IMR-90 (cell line): ENCODE data around the gene SEPHS2. TPM values are rescaled to one million over a fixed set of nuclear protein-coding genes. Genes with fewer than 3 reads are reported as not detected.

Experiments
- ATAC-seq: fragments of 200-7000 bp; cut with Tn5 transposase; 2 replicates; pipeline ENCODE4 v1.9.1; 2020; ENCODE audit warnings: low read depth, mild to moderate bottlenecking, moderate library complexity
- BruUV-seq: library from RNA; stranded (reverse); fragments of 400-500 nt; replicated peaks from 2 replicates; lab custom pipeline; 2021; lab: Mats Ljungman, UMichigan
- CTCF ChIA-PET: fragments of 300-600 bp; formaldehyde crosslinking; extraction: SDS; loops from one replicate; lab custom pipeline; 2021; ENCODE audit warnings: antibody characterized with exemption; lab: Yijun Ruan, JAX
- POLR2A ChIA-PET: fragments of 300-600 bp; sonication (Branson Sonifier 250); formaldehyde crosslinking; loops from one replicate; lab custom pipeline; 2022; ENCODE audit warnings: antibody characterized with exemption; ENCODE audit not compliant: unreplicated experiment; lab: Charles Lee
- DNase-seq: peaks from one replicate; pipeline ENCODE4 v3.0.0; 2013
- H2AFZ ChIP-seq: replicated peaks from 2 replicates; pipeline ENCODE3; 2013; ENCODE audit warnings: low read length, mild to moderate bottlenecking; ENCODE audit not compliant: poor library complexity
- H2AK5ac ChIP-seq: 2 replicates; pipeline ENCODE4 v1.6.1; 2013; ENCODE audit warnings: low read depth, low read length, inconsistent platforms
- H2AK9ac ChIP-seq: replicated peaks from 2 replicates; pipeline ENCODE3; 2013; ENCODE audit warnings: mild to moderate bottlenecking, low read depth, low read length, moderate library complexity; ENCODE audit not compliant: poor library complexity
- H2BK120ac ChIP-seq: 2 replicates; pipeline ENCODE4 v1.6.1; 2013; ENCODE audit warnings: low read depth, low read length, inconsistent platforms
- H2BK15ac ChIP-seq: 3 replicates; pipeline ENCODE4 v1.6.1; 2013; ENCODE audit warnings: low read depth, low read length, inconsistent platforms
- H2BK20ac ChIP-seq: 2 replicates; pipeline ENCODE4 v1.6.1; 2013; ENCODE audit warnings: low read depth, mild to moderate bottlenecking, inconsistent platforms, low read length, moderate library complexity
- H2BK5ac ChIP-seq: 2 replicates; pipeline ENCODE4 v1.6.1; 2013; ENCODE audit warnings: mild to moderate bottlenecking, low read depth, low read length, inconsistent platforms; ENCODE audit not compliant: poor library complexity, severe bottlenecking
- H3K14ac ChIP-seq: replicated peaks from 2 replicates; pipeline ENCODE4 v1.6.1; 2013; ENCODE audit warnings: low read depth, low read length, inconsistent platforms
- H3K18ac ChIP-seq: 2 replicates; pipeline ENCODE4 v1.6.1; 2013; ENCODE audit warnings: low read depth, low read length, control low read depth
- H3K23ac ChIP-seq: 2 replicates; pipeline ENCODE4 v1.6.1; 2013; ENCODE audit warnings: low read depth, low read length, inconsistent platforms
- H3K27ac ChIP-seq: 2 replicates; pipeline ENCODE4 v1.5.1; 2013; ENCODE audit warnings: mild to moderate bottlenecking, control low read depth, low read length; ENCODE audit not compliant: insufficient read depth
- H3K27me3 ChIP-seq: 2 replicates; pipeline ENCODE4 v1.6.1; 2013; ENCODE audit warnings: low read length; ENCODE audit not compliant: control insufficient read depth, insufficient read depth
- H3K36me3 ChIP-seq: 2 replicates; pipeline ENCODE4 v1.6.1; 2013; ENCODE audit warnings: low read length, mixed read lengths; ENCODE audit not compliant: control insufficient read depth, insufficient read depth
- H3K4ac ChIP-seq: 2 replicates; pipeline ENCODE4 v1.6.1; 2013; ENCODE audit warnings: low read depth, low read length, inconsistent platforms
- H3K4me1 ChIP-seq: 2 replicates; pipeline ENCODE4 v1.6.1; 2013; ENCODE audit warnings: low read length, mixed read lengths; ENCODE audit not compliant: control insufficient read depth, insufficient read depth
- H3K4me2 ChIP-seq: 2 replicates; pipeline ENCODE4 v1.6.1; 2013; ENCODE audit warnings: low read depth, mild to moderate bottlenecking, control low read depth, low read length, moderate library complexity
- H3K4me3 ChIP-seq: 2 replicates; pipeline ENCODE4 v1.5.1; 2013; ENCODE audit warnings: low read depth, mild to moderate bottlenecking, control low read depth, low read length, moderate library complexity; ENCODE audit not compliant: insufficient read depth
- H3K56ac ChIP-seq: 2 replicates; pipeline ENCODE4 v1.6.1; 2013; ENCODE audit warnings: low read length, inconsistent platforms; ENCODE audit not compliant: insufficient read depth; ENCODE audit errors: extremely low read depth
- H3K79me1 ChIP-seq, 2 experiments: 2 replicates each; pipeline ENCODE4 v1.6.1; 2013; ENCODE audit warnings: low read length in 2 of 2, inconsistent platforms in 1 of 2, low read depth in 1 of 2
- H3K9ac ChIP-seq: 2 replicates; pipeline ENCODE4 v1.6.1; 2013; ENCODE audit warnings: low read depth, low read length, control low read depth
- H3K9me1 ChIP-seq: 2 replicates; pipeline ENCODE4 v1.6.1; 2013; ENCODE audit warnings: low read length, inconsistent platforms; ENCODE audit not compliant: insufficient read depth
- H3K9me3 ChIP-seq: 2 replicates; pipeline ENCODE4 v1.6.1; 2013; ENCODE audit warnings: low read length; ENCODE audit not compliant: control insufficient read depth, insufficient read depth
- H4K20me1 ChIP-seq: 2 replicates; pipeline ENCODE4 v1.6.1; 2013; ENCODE audit warnings: low read length, inconsistent platforms; ENCODE audit not compliant: insufficient read depth
- H4K5ac ChIP-seq: 2 replicates; pipeline ENCODE4 v1.6.1; 2013; ENCODE audit warnings: mild to moderate bottlenecking, low read depth, low read length, control low read depth
- H4K8ac ChIP-seq, 2 experiments: 2 replicates each; pipeline ENCODE4 v1.6.1; 2013; ENCODE audit warnings: low read depth in 2 of 2, low read length in 2 of 2, control low read depth in 1 of 2, inconsistent platforms in 1 of 2
- H4K91ac ChIP-seq: 2 replicates; pipeline ENCODE4 v1.6.1; 2013; ENCODE audit warnings: low read depth, low read length, inconsistent platforms; ENCODE audit not compliant: insufficient read depth
- CHD1 ChIP-seq: IDR thresholded peaks from 2 replicates; pipeline ENCODE4 v1.6.1; 2012; ENCODE audit warnings: low read depth, low read length, improper control_type of control experiment
- RFX5 ChIP-seq: IDR thresholded peaks from 2 replicates; pipeline ENCODE4 v1.8.0; 2012; ENCODE audit warnings: low read depth, mild to moderate bottlenecking, low read length, moderate library complexity
- WGBS, 2 experiments: methylation state at CpG; one replicate each; pipeline versions ENCODE4 v1.1.5 to v1.1.7; 2013; ENCODE audit warnings: missing lambda C conversion rate in 2 of 2; ENCODE audit not compliant: insufficient read length in 1 of 2; ENCODE audit errors: extremely low coverage in 2 of 2; 5-methylcytosine and 5-hydroxymethylcytosine counted together
- dilution Hi-C: fragments of 300-500 bp; cut with HindIII; formaldehyde crosslinking; loops from one replicate; pipeline ENCODE4 v1.14.3; 2018; ENCODE audit warnings: low sequenced_read_pairs; ENCODE audit not compliant: unreplicated experiment
- in situ Hi-C: fragments of 300-500 bp; cut with MboI; formaldehyde crosslinking; loops from 3 replicates; pipeline ENCODE4 v1.14.3; 2019; ENCODE audit warnings: low sequenced_read_pairs, inconsistent platforms, mixed read lengths
- intact Hi-C: fragments of 100-400 bp; cut with micrococcal nuclease; formaldehyde crosslinking; loops from 2 replicates; pipeline ENCODE4 v1.10.0; 2022
- polyA plus RNA-seq, 3 experiments: library from polyadenylated mRNA; depleted of rRNA; stranded (reverse); fragments of >200 nt; gene quantifications; 2 replicates each; pipeline ENCODE4 v1.2.3, GENCODE V29; 2012; ENCODE audit warnings: low replicate concordance in 1 of 3
- total RNA-seq: library from RNA; depleted of rRNA; stranded (reverse); fragments of >200 nt; gene quantifications from 2 replicates; pipeline ENCODE4 v1.2.3, GENCODE V29; 2012

Gene SEPHS2
- total and polyA plus RNA-seq, 2 of the 4 experiments (the other 2 are of a cell fraction) = 10.4 to 31.4 TPM

DNA sequence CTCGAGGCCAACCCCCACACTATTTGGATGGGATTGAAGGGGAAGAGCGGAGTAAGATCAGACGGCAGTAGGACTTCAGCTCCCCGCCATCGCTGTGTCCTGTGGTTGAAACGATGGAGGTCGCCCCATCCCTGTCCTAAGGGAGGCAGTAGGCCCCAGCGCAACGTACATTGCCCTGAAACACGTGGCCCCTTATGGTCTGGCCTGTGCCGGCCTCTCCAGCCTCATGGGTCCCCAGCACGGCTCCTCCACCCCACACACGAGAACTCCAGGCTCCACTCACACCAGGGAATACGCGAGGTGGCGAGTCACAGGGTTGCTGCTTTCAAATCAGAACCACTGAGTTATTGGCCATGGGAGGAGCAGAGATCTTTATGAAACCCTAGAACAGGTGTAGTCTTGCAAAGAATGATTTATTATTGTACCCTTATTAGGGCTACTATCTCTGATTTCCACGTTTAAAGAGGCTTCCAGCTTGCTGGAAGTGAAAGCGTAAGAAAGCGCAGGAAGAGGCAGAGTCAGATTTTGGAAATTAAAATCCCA, 15.2 kb downstream of the SEPHS2 start:
- H2BK5ac ChIP-seq = no peak overlapping the region
- H3K79me1 ChIP-seq = peaks cover 15 to 19% of the 10 kb centered on the region in 2 experiments
- peak overlapping the region; percentile 25; the same call in 1 of the 2 replicates for H4K91ac ChIP-seq
- no peak overlapping the region for H3K27ac ChIP-seq
- H3K4ac ChIP-seq = peak overlapping the region; percentile 49
- H3K9me3 ChIP-seq = no peaks in the 10 kb centered on the region
- no peak overlapping the region for H2BK20ac ChIP-seq
- peak overlapping the region; percentile 100 for H2AFZ ChIP-seq
- peaks cover 6% of the 10 kb centered on the region for H3K36me3 ChIP-seq
- ChIA-PET CTCF (interaction anchor here (0.6 to 1.5 kb wide), 7 partner anchors 8 to 511 kb away, joined by 3 to 6 read pairs (median 3); no protein-coding TSS in a partner anchor), POLR2A (no interaction called here)
- H2BK120ac ChIP-seq = no peak overlapping the region
- no peaks in the 10 kb centered on the region; the same call in 1 of the 2 replicates for H4K20me1 ChIP-seq
- no peak overlapping the region for H3K23ac ChIP-seq
- no peak overlapping the region for H3K56ac ChIP-seq
- peak overlapping the region; percentile 71 for H4K5ac ChIP-seq
- peak overlapping the region; percentile 23 for H3K4me3 ChIP-seq
- dilution Hi-C loops (no loop called here), intact Hi-C loops (loop anchor here (1.0 kb wide), 1 partner anchor 198 kb away; no protein-coding TSS in a partner anchor), in situ Hi-C loops (no loop called here)
- no peak overlapping the region for H3K18ac ChIP-seq
- H4K8ac ChIP-seq = peak overlapping the region; percentile 81 to 93
- H2BK15ac ChIP-seq = no peak overlapping the region
- no peak for TF ChIP-seq CHD1
- TF ChIP-seq RFX5 = no peak
- H3K4me2 ChIP-seq = peak overlapping the region; percentile 72
- no peak overlapping the region; the same call in 1 of the 2 replicates for H3K14ac ChIP-seq
- WGBS, 2 experiments = 27% methylated on average over 4 of the region's 19 CpGs; no CpG with 5 or more reads in 1 of the 2 experiments
- H2AK9ac ChIP-seq = peak overlapping the region; percentile 60
- H3K9me1 ChIP-seq = peaks cover 6% of the 10 kb centered on the region
- H3K9ac ChIP-seq = 0 out of 2 replicates have a peak overlapping the region, but pooled peaks have one; percentile 7
- peak; percentile 1 for ATAC-seq
- no peak for DNase-seq
- H3K27me3 ChIP-seq = peaks cover 7% of the 10 kb centered on the region
- H2AK5ac ChIP-seq = 0 out of 2 replicates have a peak overlapping the region, but pooled peaks have one; percentile 15
- peaks cover 3% of the 10 kb centered on the region; the same call in 1 of the 2 replicates for H3K4me1 ChIP-seq
- BruUV-seq = no TSS peak
